Hepatocyte (in vitro differentiated cells): Measurements from ENCODE around the gene WNT7B.

Experiments used
- CTCF ChIP-seq: fragments of 200-600 bp; sonication (generic); IDR thresholded peaks from 2 replicates; pipeline ENCODE4 v1.5.1; 2016; ENCODE audit warnings: antibody characterized with exemption, mild to moderate bottlenecking; ENCODE audit not compliant: poor library complexity
- EZH2phosphoT487 ChIP-seq: fragments of 200-600 bp; sonication (generic); IDR thresholded peaks from one replicate; pipeline ENCODE4 v1.6.1; 2018; ENCODE audit warnings: antibody characterized with exemption, mild to moderate bottlenecking, low read depth, moderate library complexity; ENCODE audit not compliant: unreplicated experiment, severe bottlenecking

DNA sequence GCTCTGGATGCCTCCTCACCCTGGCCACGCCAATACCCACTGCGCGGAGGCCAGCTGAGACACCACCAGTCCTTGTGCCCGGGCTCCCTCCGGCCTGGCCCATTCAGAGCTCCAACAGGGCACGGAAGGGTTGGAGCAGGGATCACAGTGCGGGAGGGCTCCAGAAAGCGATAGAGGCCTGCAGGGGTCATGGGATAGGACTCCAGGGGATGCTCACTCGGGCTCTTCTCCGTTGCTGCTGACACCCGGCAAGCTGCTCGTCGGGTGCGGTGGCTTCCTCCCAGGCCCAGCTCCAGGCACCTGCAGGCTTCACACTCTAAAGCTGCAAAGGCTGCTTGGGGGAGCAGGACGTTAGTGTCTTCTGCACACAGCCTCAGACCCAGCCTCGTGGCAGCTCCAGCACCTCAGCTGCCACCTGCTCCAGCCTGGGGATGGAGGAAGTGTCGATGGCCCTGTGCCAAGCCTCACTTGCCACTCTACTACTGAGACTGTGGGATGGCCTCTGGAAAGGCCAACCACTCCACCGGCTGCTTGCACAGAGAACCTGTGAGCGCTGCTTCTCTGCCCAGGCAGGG is 10.6 kb downstream of the WNT7B start:
- no peak for TF ChIP-seq CTCF
- TF ChIP-seq EZH2phosphoT487: no peak
